Mammary epithelial cell (primary cell): ENCODE measurements around the gene SLC23A1.

ENCODE experiments used
- CTCF ChIP-seq, 2 donors: IDR thresholded peaks in 1 of 2; conservative IDR thresholded peaks in 1 of 2; 2 replicates each; pipeline ENCODE4 v1.5.1; 2011 to 2012; ENCODE audit warnings: inconsistent platforms in 2 of 2, low read length in 2 of 2, mild to moderate bottlenecking in 2 of 2, control low read depth in 1 of 2, low read depth in 1 of 2; ENCODE audit not compliant: insufficient read depth in 1 of 2; ENCODE audit errors: extremely low read depth in 1 of 2
- EZH2 ChIP-seq: IDR thresholded peaks from 2 replicates; pipeline ENCODE4 v1.6.1; 2012; ENCODE audit warnings: low read length, inconsistent platforms, borderline replicate concordance

GRCh38 chr5:139344177-139344576 lies 38.9 kb downstream of the SLC23A1 start:
- no peak for TF ChIP-seq EZH2
- no peak for TF ChIP-seq CTCF (conservative IDR thresholded peaks at IDR 0.05 in 1 of 2, IDR thresholded peaks at IDR 0.05 in 1 of 2; ENCODE audit: extremely low read depth in 1 of 2, insufficient read depth in 1 of 2, low read depth in 1 of 2, low read length in 2 of 2)
